Central memory CD8-positive, alpha-beta T cell (primary cell): ENCODE data around the gene CCDC88A.

Experiments used
- ATAC-seq: fragments of 150-1000 bp; cut with Tn5 transposase; replicated peaks from 2 replicates; pipeline ENCODE4 v1.10.0; 2022; ENCODE audit warnings: mild to moderate bottlenecking, moderate FRiP score, moderate number of reproducible peaks; ENCODE audit not compliant: poor library complexity, severe bottlenecking; ENCODE audit errors: extremely low read depth
- DNase-seq, 2 donors: peaks; one replicate each; pipeline ENCODE4 v3.0.0; 2021; ENCODE audit warnings: low spot score in 2 of 2
- H3K27ac Mint-ChIP-seq: one replicate; pipeline ENCODE4 v1.8.0; 2022; ENCODE audit warnings: low read depth, mild to moderate bottlenecking, moderate library complexity, mixed read lengths
- H3K27me3 Mint-ChIP-seq: one replicate; pipeline ENCODE4 v1.8.0; 2022; ENCODE audit warnings: mixed read lengths
- H3K36me3 Mint-ChIP-seq: one replicate; pipeline ENCODE4 v1.8.0; 2022; ENCODE audit warnings: mild to moderate bottlenecking, moderate library complexity, mixed read lengths; ENCODE audit not compliant: insufficient read depth
- H3K4me1 Mint-ChIP-seq: one replicate; pipeline ENCODE4 v1.8.0; 2022; ENCODE audit warnings: mixed read lengths
- H3K4me3 Mint-ChIP-seq: one replicate; pipeline ENCODE4 v1.8.0; 2022; ENCODE audit warnings: mild to moderate bottlenecking, moderate library complexity, mixed read lengths
- H3K9me3 Mint-ChIP-seq: one replicate; pipeline ENCODE4 v1.8.0; 2022; ENCODE audit warnings: mixed read lengths

CCDC88A gene

GRCh38 chr2:55418512-55419232 lies 984 bp downstream of the CCDC88A start:
- Mint-ChIP-seq H3K9me3 (no peaks in the 10 kb centered on the region), H3K27me3 (no peaks in the 10 kb centered on the region), H3K27ac (peak overlapping the region; percentile 84), H3K4me3 (peak overlapping the region; percentile 92), H3K4me1 (peaks cover 32% of the 10 kb centered on the region), H3K36me3 (peaks cover 13% of the 10 kb centered on the region)
- no peak for DNase-seq
- ATAC-seq: no peak

- DNase-seq (no peak), ATAC-seq (no peak)
- Mint-ChIP-seq H3K27me3 (no peaks in the 10 kb centered on the region), H3K4me1 (peaks cover 32% of the 10 kb centered on the region), H3K9me3 (no peaks in the 10 kb centered on the region), H3K27ac (peak overlapping the region; percentile 84), H3K36me3 (peaks cover 13% of the 10 kb centered on the region), H3K4me3 (peak overlapping the region; percentile 92)
Measured at GRCh38 chr2:55418072-55418471, 1.6 kb downstream of the CCDC88A start.

GRCh38 chr2:55416786-55417568 lies 2.7 kb downstream of the CCDC88A start:
- Mint-ChIP-seq H3K9me3 (no peaks in the 10 kb centered on the region), H3K4me3 (no peak overlapping the region), H3K4me1 (peaks cover 32% of the 10 kb centered on the region), H3K36me3 (peaks cover 13% of the 10 kb centered on the region), H3K27me3 (no peaks in the 10 kb centered on the region), H3K27ac (no peak overlapping the region)
- ATAC-seq (no peak), DNase-seq (no peak)

DNA sequence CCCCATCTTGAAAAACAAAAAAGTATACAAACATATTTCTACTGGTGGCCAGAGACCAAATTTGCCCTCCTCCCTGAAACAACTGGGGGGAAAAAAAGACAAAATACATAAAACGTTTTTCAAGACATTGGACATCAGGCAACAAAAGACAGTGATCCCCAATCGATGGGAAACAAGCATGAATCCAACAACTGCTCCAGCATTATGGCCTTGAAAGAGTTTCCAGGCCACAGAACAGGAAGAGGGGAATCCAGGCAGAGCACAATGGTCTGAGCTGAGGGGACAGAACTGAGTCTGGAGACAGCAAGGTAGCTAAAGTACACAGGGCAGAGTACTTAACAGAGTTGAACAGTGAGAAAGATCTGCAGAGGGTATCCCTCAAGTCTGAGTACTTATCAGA lies 4.4 kb downstream of the CCDC88A start:
- DNase-seq: no peak
- Mint-ChIP-seq H3K9me3 (no peaks in the 10 kb centered on the region), H3K4me1 (peaks cover 29% of the 10 kb centered on the region), H3K4me3 (no peak overlapping the region), H3K27me3 (no peaks in the 10 kb centered on the region), H3K27ac (peak overlapping the region; percentile 30), H3K36me3 (peaks cover 12% of the 10 kb centered on the region)
- no peak for ATAC-seq

DNA sequence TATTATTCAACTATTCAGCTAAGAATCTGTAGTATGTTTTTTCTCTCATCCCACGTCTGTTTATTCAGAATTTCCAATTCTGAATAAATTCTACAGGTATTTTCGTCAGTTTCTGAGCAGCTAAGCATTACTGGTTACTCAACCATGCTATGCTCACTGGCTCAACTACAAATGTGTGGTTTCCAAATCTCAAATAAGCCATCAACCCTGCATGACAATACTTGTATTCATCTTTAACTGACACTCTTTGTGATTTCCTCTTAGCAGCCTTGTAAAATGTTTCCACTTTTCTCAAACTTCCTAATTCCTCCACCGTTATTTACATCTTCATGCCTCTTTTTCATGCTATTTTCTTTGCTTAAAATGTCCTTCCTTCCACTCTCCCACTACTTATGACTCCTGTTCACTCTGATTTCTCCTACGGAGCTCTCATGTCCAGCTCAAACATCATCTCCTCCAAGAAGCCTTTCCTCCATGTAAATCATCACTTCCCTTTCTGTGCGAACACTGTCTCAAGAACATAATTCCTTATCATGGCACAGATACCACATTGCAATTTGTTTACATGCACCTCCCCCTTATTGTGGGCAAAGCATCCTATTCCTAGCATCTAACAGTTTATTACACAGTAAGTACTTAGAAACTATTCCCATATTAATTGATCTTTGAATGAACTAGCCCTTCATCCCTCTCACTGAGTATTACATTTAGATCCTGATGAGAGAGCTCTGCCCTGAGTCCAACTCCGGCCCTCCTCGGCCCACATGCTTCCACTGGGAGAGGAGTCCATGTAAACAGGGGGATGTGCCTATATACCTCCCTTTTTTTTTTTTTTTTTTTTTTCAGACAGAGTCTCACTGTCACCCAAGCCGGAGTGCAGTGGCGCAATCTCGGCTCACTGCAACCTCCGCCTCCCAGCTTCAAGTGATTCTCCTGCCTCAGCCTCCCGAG lies 10.5 kb downstream of the CCDC88A start:
- ATAC-seq: no peak
- no peaks in the 10 kb centered on the region for H3K36me3 Mint-ChIP-seq
- H3K27me3 Mint-ChIP-seq: no peaks in the 10 kb centered on the region
- no peaks in the 10 kb centered on the region for H3K9me3 Mint-ChIP-seq
- H3K4me1 Mint-ChIP-seq: peaks cover 10% of the 10 kb centered on the region
- DNase-seq: no peak
- peak overlapping the region; percentile 0 for H3K27ac Mint-ChIP-seq
- no peak overlapping the region for H3K4me3 Mint-ChIP-seq

GRCh38 chr2:55408098-55408882 lies 11.4 kb downstream of the CCDC88A start:
- H3K27ac Mint-ChIP-seq: peak overlapping the region; percentile 0
- no peak for DNase-seq
- ATAC-seq: no peak
- peaks cover 10% of the 10 kb centered on the region for H3K4me1 Mint-ChIP-seq
- no peak overlapping the region for H3K4me3 Mint-ChIP-seq
- no peaks in the 10 kb centered on the region for H3K9me3 Mint-ChIP-seq
- no peaks in the 10 kb centered on the region for H3K27me3 Mint-ChIP-seq
- no peaks in the 10 kb centered on the region for H3K36me3 Mint-ChIP-seq

GRCh38 chr2:55405116-55405515 lies 14.5 kb downstream of the CCDC88A start:
- Mint-ChIP-seq H3K27ac (no peak overlapping the region), H3K36me3 (peaks cover 2% of the 10 kb centered on the region), H3K27me3 (no peaks in the 10 kb centered on the region), H3K9me3 (no peaks in the 10 kb centered on the region), H3K4me1 (peaks cover 10% of the 10 kb centered on the region), H3K4me3 (no peak overlapping the region)
- no peak for ATAC-seq
- DNase-seq: no peak

DNA sequence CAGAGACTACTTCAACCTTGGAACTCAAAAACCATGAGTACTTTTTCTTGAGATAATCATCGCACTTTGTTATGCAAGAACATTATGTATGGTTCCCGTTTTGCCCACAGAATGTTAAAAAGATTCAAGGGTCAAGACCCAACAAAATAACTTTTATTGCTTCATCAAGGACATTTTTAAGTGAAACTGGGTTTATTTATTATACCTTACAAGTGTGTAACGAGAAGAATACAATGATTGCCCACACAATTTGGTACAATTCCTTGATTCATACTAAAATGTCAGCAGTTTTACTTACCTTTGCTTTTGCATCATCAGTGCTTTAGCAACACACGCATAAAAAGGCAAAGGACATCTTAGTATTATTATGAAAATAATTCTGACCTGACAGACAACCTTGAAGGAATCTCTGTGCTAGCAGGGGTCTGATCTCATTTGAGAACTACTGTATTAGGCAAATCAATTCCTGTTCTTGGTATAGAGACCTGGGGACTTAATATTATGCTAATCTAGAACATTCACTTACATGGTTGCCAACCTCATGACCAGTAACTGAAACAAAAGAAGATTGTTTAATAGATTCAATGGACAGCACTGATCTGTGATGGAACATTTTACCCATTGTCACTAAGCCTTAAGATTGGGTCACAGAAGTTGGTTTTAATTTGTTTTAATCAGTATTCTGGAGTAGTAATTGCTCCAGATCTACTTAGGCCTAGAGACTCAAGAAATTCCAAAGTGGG lies 16.2 kb downstream of the CCDC88A start:
- H3K4me1 Mint-ChIP-seq: no peaks in the 10 kb centered on the region
- no peak for ATAC-seq

DNA sequence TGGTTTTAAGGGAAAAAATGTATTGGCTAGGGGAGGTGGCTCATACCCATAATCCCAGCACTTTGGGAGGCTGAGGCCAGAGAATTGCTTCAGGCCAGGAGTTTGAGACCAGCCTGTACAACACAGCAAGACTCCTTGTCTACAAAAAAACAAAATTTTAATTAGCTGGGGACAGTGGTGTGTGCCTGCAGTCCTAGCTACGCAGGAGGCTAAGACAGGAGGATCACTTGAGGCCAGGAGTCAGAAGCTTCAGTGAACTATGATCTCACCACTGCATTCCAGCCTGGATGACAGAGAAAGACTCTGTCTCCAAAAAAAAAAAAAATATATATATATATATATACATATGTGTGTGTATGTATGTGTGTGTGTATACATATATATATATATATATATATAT lies 18.5 kb downstream of the CCDC88A start:
- Mint-ChIP-seq H3K27me3 (no peaks in the 10 kb centered on the region), H3K4me1 (no peaks in the 10 kb centered on the region), H3K4me3 (no peak overlapping the region), H3K9me3 (no peaks in the 10 kb centered on the region), H3K27ac (no peak overlapping the region), H3K36me3 (peaks cover 2% of the 10 kb centered on the region)
- ATAC-seq (no peak), DNase-seq (no peak)

More for the DNA sequence above, 16.2 kb downstream of the CCDC88A start:
- H3K4me3 Mint-ChIP-seq: no peak overlapping the region
- DNase-seq: no peak
- no peaks in the 10 kb centered on the region for H3K27me3 Mint-ChIP-seq
- H3K36me3 Mint-ChIP-seq: peaks cover 2% of the 10 kb centered on the region
- no peaks in the 10 kb centered on the region for H3K9me3 Mint-ChIP-seq
- no peak overlapping the region for H3K27ac Mint-ChIP-seq

DNA sequence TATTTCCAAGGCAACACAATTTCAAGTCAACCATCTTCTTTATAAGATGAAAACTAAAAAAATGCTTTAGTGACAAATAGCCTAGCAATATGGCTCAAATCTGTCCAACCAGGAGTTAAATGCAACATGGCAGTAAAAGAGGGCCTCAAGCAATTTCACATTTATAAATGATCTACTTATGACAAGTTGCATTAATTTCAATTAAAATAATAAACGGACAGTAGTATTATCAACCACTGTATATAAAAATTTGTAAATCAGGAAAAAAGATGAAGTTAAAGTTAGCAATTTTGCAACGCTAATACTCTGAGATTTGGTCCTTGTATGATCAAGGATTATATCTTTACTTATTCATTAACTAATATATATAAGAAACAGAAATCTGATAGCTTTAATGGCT lies 19.3 kb downstream of the CCDC88A start:
- H3K4me1 Mint-ChIP-seq: no peaks in the 10 kb centered on the region
- DNase-seq: no peak
- no peak for ATAC-seq

GRCh38 chr2:55399815-55400214 lies 19.8 kb downstream of the CCDC88A start:
- Mint-ChIP-seq H3K27me3 (no peaks in the 10 kb centered on the region), H3K27ac (no peak overlapping the region), H3K36me3 (peaks cover 2% of the 10 kb centered on the region), H3K4me1 (no peaks in the 10 kb centered on the region), H3K4me3 (no peak overlapping the region), H3K9me3 (no peaks in the 10 kb centered on the region)
- ATAC-seq: no peak
- no peak for DNase-seq

More for the DNA sequence above, 19.3 kb downstream of the CCDC88A start:
- peaks cover 2% of the 10 kb centered on the region for H3K36me3 Mint-ChIP-seq
- H3K27me3 Mint-ChIP-seq: no peaks in the 10 kb centered on the region
- H3K9me3 Mint-ChIP-seq: no peaks in the 10 kb centered on the region
- no peak overlapping the region for H3K4me3 Mint-ChIP-seq
- H3K27ac Mint-ChIP-seq: no peak overlapping the region
